BE2C (cell line): ENCODE data around the gene CCNC.

ENCODE experiments used
- DNase-seq: peaks from one replicate; pipeline ENCODE4 v3.0.0-alpha.2; 2020
- H3K27me3 ChIP-seq: fragments of 250-450 bp; sonication (Bioruptor Pico); 2 replicates; pipeline ENCODE4 v1.5.1; 2020; ENCODE audit warnings: mild to moderate bottlenecking
- H3K36me3 ChIP-seq: fragments of 250-450 bp; sonication (Bioruptor Pico); 2 replicates; pipeline ENCODE4 v1.5.1; 2020; ENCODE audit warnings: mild to moderate bottlenecking
- H3K4me1 ChIP-seq: fragments of 250-450 bp; sonication (Bioruptor Pico); 2 replicates; pipeline ENCODE4 v1.5.1; 2020
- H3K4me3 ChIP-seq: 2 replicates; pipeline ENCODE4 v1.5.1; 2011; ENCODE audit warnings: low read depth, low read length
- H3K9me3 ChIP-seq: fragments of 250-450 bp; sonication (Bioruptor Pico); 2 replicates; pipeline ENCODE4 v1.5.1; 2020
- TF ChIP-seq, protein P1 (sequence below): IDR thresholded peaks from 2 replicates; pipeline ENCODE4 v1.5.1; 2012; ENCODE audit warnings: mild to moderate bottlenecking, low read depth, low read length

CCNC gene

DNA sequence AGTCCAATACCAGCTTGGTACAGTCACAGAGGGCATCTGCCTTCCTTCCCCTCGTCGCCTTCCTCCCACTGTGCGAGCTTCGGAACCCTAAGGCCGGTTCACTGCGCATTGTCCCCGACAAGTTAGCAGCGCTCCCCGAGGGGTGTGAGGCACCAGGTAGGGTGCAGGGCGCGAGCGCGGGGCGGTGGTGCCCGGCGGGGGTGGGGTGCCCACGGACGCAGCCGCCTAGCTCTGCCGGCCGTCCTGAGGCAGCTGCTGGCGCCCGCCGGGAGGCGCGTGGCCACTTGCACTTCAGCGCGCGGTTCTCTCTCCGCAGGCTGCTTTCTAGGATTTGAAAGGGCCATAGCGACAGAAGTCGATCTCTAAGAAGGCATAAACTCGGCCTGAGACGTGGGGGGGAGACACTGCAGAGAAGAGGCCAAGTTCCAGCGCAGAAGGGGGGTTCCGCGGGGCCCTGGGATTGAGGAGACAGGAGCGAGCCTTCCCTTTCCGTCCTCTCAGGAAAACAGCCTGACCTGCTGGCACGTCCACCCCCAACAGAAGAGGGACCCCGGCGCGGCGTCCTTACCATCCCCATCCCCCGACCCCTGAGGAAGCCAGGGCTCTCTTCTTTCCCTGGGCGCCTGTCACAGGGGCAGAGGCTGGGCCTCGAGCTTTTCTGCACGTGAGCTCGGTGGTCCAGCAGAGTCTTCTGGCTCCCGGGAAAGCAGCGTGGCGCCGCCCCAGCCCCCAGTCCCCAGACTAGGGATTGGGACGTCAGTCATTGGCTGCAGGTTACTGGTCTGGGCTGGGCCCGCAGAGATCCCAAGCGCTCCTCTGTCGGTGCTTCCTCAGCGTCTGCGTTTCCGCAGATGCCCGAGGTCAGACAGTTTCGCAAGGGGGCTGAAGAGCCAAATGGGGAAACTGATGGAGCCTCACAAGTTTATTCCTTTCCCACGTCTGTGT, 22.5 kb upstream of the CCNC start:
- peak overlapping the region; percentile 16; the same call in 1 of the 2 replicates for H3K4me3 ChIP-seq
- TF ChIP-seq, protein P1, sequence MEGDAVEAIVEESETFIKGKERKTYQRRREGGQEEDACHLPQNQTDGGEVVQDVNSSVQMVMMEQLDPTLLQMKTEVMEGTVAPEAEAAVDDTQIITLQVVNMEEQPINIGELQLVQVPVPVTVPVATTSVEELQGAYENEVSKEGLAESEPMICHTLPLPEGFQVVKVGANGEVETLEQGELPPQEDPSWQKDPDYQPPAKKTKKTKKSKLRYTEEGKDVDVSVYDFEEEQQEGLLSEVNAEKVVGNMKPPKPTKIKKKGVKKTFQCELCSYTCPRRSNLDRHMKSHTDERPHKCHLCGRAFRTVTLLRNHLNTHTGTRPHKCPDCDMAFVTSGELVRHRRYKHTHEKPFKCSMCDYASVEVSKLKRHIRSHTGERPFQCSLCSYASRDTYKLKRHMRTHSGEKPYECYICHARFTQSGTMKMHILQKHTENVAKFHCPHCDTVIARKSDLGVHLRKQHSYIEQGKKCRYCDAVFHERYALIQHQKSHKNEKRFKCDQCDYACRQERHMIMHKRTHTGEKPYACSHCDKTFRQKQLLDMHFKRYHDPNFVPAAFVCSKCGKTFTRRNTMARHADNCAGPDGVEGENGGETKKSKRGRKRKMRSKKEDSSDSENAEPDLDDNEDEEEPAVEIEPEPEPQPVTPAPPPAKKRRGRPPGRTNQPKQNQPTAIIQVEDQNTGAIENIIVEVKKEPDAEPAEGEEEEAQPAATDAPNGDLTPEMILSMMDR: no peak
- H3K36me3 ChIP-seq: no peaks in the 10 kb centered on the region
- peaks cover 84% of the 10 kb centered on the region for H3K27me3 ChIP-seq
- no peaks in the 10 kb centered on the region for H3K9me3 ChIP-seq
- DNase-seq: no peak
- no peaks in the 10 kb centered on the region for H3K4me1 ChIP-seq

DNA sequence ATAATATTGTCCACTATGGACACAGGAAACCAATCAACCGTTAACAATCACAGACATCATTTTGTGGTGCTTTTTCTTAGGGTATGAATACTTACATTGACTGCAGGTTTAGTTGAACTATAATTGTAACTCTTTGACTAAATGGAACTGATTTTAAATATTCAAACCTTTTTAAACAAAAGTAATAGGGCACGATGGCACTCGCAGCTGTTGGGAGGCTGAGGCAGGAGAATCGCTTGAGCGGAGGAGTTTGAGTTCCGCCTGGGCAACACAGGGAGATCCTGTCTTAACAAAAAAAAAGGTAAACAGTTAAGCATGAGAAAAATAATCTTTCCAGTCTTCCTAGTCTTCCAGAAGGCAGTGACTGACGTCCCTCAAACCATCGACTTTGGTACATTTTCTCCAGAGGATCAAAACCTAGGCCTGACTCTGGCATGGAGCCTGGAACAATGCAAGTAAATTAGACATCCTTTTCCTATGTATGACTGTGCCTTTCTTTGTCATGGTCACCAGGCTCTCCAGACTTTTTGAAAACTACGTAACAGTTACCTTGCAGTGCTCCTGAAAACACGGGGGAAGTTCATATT, 21.5 kb upstream of the CCNC start:
- no peaks in the 10 kb centered on the region for H3K36me3 ChIP-seq
- no peaks in the 10 kb centered on the region for H3K4me1 ChIP-seq
- H3K27me3 ChIP-seq: peaks cover 85% of the 10 kb centered on the region
- H3K9me3 ChIP-seq: no peaks in the 10 kb centered on the region; the same call in 1 of the 2 replicates
- no peak overlapping the region for H3K4me3 ChIP-seq
- TF ChIP-seq, protein P1: no peak
- no peak for DNase-seq

DNA sequence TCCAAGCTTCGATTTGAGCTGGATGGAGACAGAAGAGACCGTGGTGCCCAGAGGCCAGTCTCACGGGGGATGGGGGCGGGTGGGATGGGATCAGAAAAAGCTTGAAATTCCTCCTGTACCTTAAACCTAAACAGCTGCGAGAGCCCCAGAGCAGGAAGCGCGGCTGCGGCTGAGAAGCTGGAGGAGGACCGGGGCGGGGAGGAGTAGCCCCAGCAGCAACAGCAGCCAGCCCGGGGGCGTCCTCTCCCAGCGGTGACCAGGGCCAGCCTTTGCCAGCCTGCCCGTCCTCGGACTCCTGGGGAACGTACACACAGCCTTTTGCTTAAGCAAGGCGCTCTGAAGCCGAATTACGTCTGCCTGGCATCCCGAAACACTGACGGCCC, 20.8 kb upstream of the CCNC start:
- TF ChIP-seq, protein P1: no peak
- Histone ChIP-seq H3K4me3 (peak overlapping the region; percentile 56), H3K4me1 (no peaks in the 10 kb centered on the region), H3K36me3 (no peaks in the 10 kb centered on the region), H3K27me3 (peaks cover 86% of the 10 kb centered on the region), H3K9me3 (no peaks in the 10 kb centered on the region; the same call in 1 of the 2 replicates)
- DNase-seq: no peak

DNA sequence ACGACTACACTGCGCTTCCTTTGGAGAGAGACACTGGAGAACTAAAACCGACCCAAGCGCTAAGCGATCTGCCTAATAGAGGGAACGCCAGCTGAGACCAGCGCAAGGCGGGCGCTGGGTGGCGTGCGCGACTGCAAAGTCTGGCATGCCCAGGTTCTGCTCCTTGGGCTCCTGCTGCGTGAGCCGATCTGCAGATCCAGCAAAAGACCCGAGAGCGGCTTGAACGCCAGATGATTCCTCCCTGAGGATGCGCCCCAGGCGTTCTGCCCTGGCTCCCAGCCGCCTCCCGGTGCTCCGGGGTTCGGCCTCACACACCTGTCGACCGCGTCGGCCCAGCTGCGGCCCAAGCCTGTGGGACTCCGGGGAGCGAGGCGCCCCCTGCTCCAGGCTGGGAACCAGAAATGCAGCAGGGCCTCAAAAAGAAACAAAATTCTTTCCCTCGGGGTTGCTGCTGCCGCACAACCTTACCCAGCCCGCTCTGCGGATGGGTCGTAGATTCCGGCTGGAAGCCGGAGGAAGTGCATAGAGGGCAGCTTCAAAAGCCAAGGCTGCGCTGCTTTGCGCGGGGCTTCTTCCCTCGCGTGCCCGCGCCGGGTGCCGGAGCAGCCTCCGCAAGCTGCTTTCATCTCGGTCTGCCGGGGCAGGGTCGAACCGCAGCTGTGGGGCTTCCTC, 20.3 kb upstream of the CCNC start:
- peak overlapping the region; percentile 56 for H3K4me3 ChIP-seq
- DNase-seq: peak; percentile 73
- H3K4me1 ChIP-seq: no peaks in the 10 kb centered on the region
- peaks cover 86% of the 10 kb centered on the region for H3K27me3 ChIP-seq
- TF ChIP-seq, protein P1: peak; percentile 59
- H3K36me3 ChIP-seq: no peaks in the 10 kb centered on the region
- H3K9me3 ChIP-seq: no peaks in the 10 kb centered on the region; the same call in 1 of the 2 replicates

GRCh38 chr6:99587792-99588191, 19.3 kb upstream of the CCNC start:
- Histone ChIP-seq H3K36me3 (no peaks in the 10 kb centered on the region), H3K27me3 (peaks cover 89% of the 10 kb centered on the region), H3K4me1 (no peaks in the 10 kb centered on the region), H3K9me3 (no peaks in the 10 kb centered on the region; the same call in 1 of the 2 replicates), H3K4me3 (no peak overlapping the region)
- TF ChIP-seq, protein P1: no peak
- no peak for DNase-seq
